Naive B cell (primary cell): Measurements from ENCODE around the gene SERHL2. TPM values are rescaled to one million over a fixed set of nuclear protein-coding genes. Genes with fewer than 3 reads are reported as not detected.
A peak's percentile ranks its signal among the peaks of the same experiment; 100 is the strongest.
"Not testable (repeated sequence)": the region's sequence is repeated elsewhere in the genome, so short reads cannot be mapped to it uniquely, and the experiment has no call there.

Source experiments
- ATAC-seq, 2 donors: fragments of 150-1000 bp; cut with Tn5 transposase; 2 replicates each; pipeline ENCODE4 v1.10.0; 2021; ENCODE audit warnings: low read depth in 2 of 2, mild to moderate bottlenecking in 2 of 2, moderate library complexity in 2 of 2
- DNase-seq: peaks from one replicate; pipeline ENCODE4 v3.0.0; 2022
- H3K27ac Mint-ChIP-seq, 6 donors: one replicate each; pipeline ENCODE4 v1.8.0; 2020 to 2022; ENCODE audit warnings: mild to moderate bottlenecking in 6 of 6, mixed read lengths in 6 of 6, moderate library complexity in 5 of 6, inconsistent platforms in 2 of 6
- H3K27me3 Mint-ChIP-seq, 3 donors: one replicate each; pipeline ENCODE4 v1.8.0; 2021 to 2022; ENCODE audit warnings: mixed read lengths in 3 of 3, mild to moderate bottlenecking in 1 of 3
- H3K36me3 Mint-ChIP-seq, 2 donors: one replicate each; pipeline ENCODE4 v1.8.0; 2020 to 2022; ENCODE audit warnings: mixed read lengths in 2 of 2, inconsistent platforms in 1 of 2, mild to moderate bottlenecking in 1 of 2
- H3K4me1 Mint-ChIP-seq, 3 donors: one replicate each; pipeline ENCODE4 v1.8.0; 2020 to 2022; ENCODE audit warnings: mixed read lengths in 3 of 3, inconsistent platforms in 1 of 3, mild to moderate bottlenecking in 1 of 3, moderate library complexity in 1 of 3
- H3K4me3 Mint-ChIP-seq, 8 donors: one replicate each; pipeline ENCODE4 v1.8.0; 2020 to 2022; ENCODE audit warnings: mild to moderate bottlenecking in 8 of 8, mixed read lengths in 8 of 8, moderate library complexity in 8 of 8, inconsistent platforms in 2 of 8
- H3K9me3 Mint-ChIP-seq, 7 donors: one replicate each; pipeline ENCODE4 v1.8.0; 2020 to 2022; ENCODE audit warnings: mixed read lengths in 7 of 7, mild to moderate bottlenecking in 5 of 7, inconsistent platforms in 2 of 7, moderate library complexity in 1 of 7
- polyA plus RNA-seq, 6 donors: library from polyadenylated mRNA; unstranded; fragments of 300-500 nt; fragmentation: Illumina TruSeq; gene quantifications; one replicate each; pipeline ENCODE4 v1.2.3, GENCODE V29; 2021; ENCODE audit warnings: low read depth in 6 of 6

Gene SERHL2
- polyA plus RNA-seq, 6 donors from 2014 or later, result 4.8 to 8.4 (median 5.6) TPM; not detected in 1

DNA sequence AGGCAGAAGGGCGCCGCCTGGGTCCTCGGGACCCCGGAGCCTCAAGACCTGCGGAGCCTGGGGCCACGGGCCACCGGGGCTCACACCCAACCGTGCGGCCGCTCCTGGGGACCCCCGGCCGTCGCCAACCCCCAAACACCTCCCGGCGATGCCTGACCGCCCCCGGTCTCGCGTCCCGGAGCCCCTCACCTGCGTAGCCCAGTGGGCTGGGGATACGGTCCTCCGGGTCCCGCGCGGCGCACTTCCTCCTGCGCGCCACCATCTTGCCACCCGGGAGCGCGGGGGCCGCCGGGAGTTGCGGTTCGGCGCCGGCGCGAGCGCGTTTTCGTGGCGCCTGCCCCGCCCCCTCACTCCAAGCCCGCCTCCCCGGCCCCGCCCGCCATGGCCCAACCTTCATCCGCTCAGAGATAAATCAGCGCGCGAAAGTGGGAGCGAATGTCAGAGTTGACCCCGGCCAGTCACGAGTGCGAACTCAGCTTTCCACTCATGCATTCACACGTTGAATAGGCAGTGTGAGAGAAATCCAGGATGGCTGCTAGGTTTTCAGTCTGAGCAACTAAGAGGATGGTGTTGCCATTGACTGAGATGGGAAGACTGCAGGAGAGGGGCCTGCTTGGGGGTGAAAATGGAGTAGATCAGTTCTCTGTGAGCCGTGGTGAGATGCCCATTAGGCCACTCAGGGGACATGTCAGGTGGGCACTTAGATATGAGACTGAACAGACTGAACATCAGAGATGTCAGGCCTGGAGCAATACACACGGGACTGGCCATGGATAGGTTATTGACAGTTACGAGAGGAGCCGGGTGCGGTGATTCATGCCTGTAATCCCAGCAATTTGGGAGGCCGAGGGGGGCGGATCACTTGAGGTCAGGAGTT is 34.0 kb upstream of the SERHL2 start, which contains the start of gene RRP7A:
RRP7A (minus strand) TSS at position 272 of the 877 bp plus-strand sequence; CDS start at position 262, 10 bp downstream.
- Mint-ChIP-seq H3K36me3 (no peaks in the 10 kb centered on the region), H3K27ac (peak within 1 kb of the TSS; percentile 96 to 98 (median 97)), H3K4me1 (peaks cover 11 to 17% (median 16%) of the 10 kb centered on the region in 3 donors), H3K4me3 (peak within 1 kb of the TSS; percentile 94 to 99 (median 96)), H3K9me3 (no peaks in the 10 kb centered on the region), H3K27me3 (no peaks in the 10 kb centered on the region)
- ATAC-seq (peak; percentile 86 to 90), DNase-seq (peak; percentile 82)

DNA sequence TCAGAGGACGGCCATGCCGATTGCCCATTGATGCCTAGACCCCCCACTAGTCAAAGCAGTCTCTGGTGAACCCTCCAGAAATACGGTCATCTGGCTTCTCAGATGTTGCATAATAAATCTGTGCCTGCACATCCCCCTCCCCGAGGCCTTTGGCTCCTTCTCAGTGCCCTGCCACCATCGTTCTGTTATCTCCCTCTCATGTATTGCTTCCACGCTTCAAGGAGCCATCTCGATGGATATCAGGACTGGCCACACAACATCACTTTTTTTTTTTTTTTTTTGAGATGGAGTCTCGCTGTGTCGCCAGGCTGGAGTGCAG is 32.6 kb upstream of the SERHL2 start:
- Mint-ChIP-seq H3K36me3 (no peaks in the 10 kb centered on the region), H3K4me1 (peaks cover 11 to 17% (median 16%) of the 10 kb centered on the region in 3 donors), H3K4me3 (peak overlapping the region in 7 of 8 donors; percentile 63 to 99 (median 95)), H3K27ac (peak overlapping the region in 3 of 6 donors; percentile 51 to 96 (median 64)), H3K27me3 (no peaks in the 10 kb centered on the region), H3K9me3 (no peaks in the 10 kb centered on the region)
- DNase-seq, result no peak
- no peak for ATAC-seq

DNA sequence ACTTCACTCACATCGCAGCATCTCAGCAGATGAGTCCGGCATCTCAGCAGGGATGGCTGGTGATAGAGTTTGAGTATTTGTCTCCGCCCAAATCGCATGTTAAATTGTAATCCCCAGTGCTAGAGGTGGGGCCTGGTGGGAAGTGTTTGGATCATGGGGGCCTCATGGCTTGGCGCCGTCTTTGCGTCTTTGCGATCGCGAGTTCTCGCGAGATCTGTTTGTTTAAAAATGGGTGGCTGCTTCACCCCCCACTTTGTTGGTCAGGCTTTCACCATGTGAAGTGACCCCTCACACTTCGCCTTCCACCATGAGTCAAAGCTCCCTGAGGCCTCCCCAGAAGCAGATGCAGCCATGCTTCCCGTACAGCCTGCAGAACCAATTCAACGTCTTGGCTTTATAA is 31.2 kb upstream of the SERHL2 start:
- Mint-ChIP-seq H3K36me3 (no peaks in the 10 kb centered on the region), H3K4me3 (peak overlapping the region in 3 of 8 donors; percentile 5 to 47 (median 47)), H3K27ac (no peak overlapping the region), H3K9me3 (no peaks in the 10 kb centered on the region), H3K27me3 (no peaks in the 10 kb centered on the region), H3K4me1 (peaks cover 11 to 17% (median 16%) of the 10 kb centered on the region in 3 donors)
- no peak for DNase-seq
- no peak for ATAC-seq

DNA sequence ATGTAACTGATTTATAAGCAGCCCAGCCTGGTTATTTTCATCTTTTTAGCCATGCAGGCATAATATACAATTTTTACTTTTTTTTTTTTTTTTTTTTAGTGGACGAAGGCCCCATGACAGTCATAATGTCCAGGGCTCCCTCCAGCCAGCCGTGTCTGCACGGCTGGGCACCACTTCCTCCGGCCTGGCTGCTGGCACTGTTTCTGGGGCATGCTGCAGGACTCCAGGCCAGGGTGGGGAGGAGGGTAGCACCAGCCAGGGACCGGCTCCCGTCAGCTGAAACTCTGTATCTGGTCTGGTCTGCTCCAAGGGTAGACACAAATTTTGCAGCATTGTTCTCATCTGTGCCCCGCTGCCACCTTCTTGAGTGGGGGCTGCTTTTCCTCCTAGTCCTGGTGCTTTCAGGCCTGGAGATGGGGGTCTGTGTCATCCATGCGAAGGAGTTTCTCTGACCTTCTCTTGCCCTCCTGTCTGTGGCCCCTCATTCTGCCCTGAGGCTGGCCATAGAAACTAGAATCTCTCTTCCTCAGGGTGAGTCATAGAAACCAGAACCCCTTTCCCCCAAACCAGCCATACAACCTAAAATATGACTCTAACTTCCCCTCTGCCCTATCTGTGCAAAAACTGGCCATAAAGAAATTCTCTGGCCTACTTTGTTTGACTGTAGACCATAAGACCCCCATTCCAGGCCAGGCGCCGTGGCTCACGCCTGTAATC is 25.0 kb upstream of the SERHL2 start:
- Mint-ChIP-seq H3K27me3 (no peaks in the 10 kb centered on the region), H3K9me3 (no peaks in the 10 kb centered on the region), H3K4me3 (no peak overlapping the region), H3K36me3 (no peaks in the 10 kb centered on the region), H3K27ac (peak overlapping the region in 2 of 6 donors; percentile 29 to 39), H3K4me1 (peaks cover 8 to 22% (median 13%) of the 10 kb centered on the region in 3 donors)
- DNase-seq, result no peak
- ATAC-seq, result no peak

GRCh38 chr22:42529435-42529834 is 24.3 kb upstream of the SERHL2 start:
- H3K27ac Mint-ChIP-seq, result peak overlapping the region in 2 of 6 donors; percentile 39 to 70
- H3K4me3 Mint-ChIP-seq, result peak overlapping the region in 1 of 8 donors; percentile 19
- not testable (repeated sequence) for H3K27me3 Mint-ChIP-seq, ATAC-seq, DNase-seq, H3K9me3 Mint-ChIP-seq, H3K36me3 Mint-ChIP-seq
- peaks cover 13 to 28% (median 20%) of the 10 kb centered on the region in 3 donors for H3K4me1 Mint-ChIP-seq

DNA sequence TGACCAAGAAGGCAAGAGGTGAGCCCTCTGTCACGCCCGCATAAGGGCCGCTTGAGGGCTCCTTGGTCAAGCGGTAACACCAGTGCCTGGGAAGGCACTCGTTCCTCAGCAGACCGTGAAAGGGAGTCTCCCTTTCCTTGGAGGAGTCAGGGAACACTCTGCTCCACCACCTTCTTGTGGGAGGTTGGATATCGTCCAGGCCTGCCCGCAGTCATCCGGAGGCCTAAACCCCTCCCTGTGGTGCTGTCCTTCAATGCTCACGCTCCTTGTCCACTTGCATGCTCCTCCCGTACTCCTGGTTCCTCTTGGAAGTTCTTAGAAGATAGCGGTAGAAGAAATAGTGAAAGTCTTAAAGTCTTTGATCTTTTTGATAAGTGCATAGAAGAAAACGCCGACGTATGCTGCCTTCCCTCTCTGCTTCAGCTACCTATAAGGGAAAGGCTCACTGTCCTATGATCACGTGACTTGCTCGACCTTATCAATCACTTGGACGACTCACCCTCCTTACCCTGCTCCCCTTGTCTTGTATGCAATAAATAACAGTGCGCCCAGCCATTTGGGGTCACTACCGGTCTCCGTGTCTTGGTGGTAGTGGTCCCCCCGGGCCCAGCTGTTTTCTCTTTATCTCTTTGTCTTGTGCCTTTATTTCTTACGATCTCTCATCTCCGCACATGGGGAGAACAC is 22.2 kb upstream of the SERHL2 start:
- H3K9me3 Mint-ChIP-seq, H3K36me3 Mint-ChIP-seq, H3K27me3 Mint-ChIP-seq, ATAC-seq, DNase-seq: not testable (repeated sequence)
- peak overlapping the region in 1 of 8 donors; percentile 59 for H3K4me3 Mint-ChIP-seq
- peaks cover 22 to 41% (median 24%) of the 10 kb centered on the region in 3 donors for H3K4me1 Mint-ChIP-seq
- peak overlapping the region in 3 of 6 donors; percentile 93 to 99 (median 93) for H3K27ac Mint-ChIP-seq

- DNase-seq (no peak), ATAC-seq (no peak)
- no peaks in the 10 kb centered on the region for H3K36me3 Mint-ChIP-seq
- H3K4me3 Mint-ChIP-seq, result peak overlapping the region; percentile 59 to 93 (median 86)
- no peaks in the 10 kb centered on the region for H3K9me3 Mint-ChIP-seq
- peak overlapping the region; percentile 93 to 100 (median 98) for H3K27ac Mint-ChIP-seq
- no peaks in the 10 kb centered on the region for H3K27me3 Mint-ChIP-seq
- H3K4me1 Mint-ChIP-seq, result peaks cover 28 to 61% (median 40%) of the 10 kb centered on the region in 3 donors
Measured at GRCh38 chr22:42533638-42533977, 20.1 kb upstream of the SERHL2 start.

DNA sequence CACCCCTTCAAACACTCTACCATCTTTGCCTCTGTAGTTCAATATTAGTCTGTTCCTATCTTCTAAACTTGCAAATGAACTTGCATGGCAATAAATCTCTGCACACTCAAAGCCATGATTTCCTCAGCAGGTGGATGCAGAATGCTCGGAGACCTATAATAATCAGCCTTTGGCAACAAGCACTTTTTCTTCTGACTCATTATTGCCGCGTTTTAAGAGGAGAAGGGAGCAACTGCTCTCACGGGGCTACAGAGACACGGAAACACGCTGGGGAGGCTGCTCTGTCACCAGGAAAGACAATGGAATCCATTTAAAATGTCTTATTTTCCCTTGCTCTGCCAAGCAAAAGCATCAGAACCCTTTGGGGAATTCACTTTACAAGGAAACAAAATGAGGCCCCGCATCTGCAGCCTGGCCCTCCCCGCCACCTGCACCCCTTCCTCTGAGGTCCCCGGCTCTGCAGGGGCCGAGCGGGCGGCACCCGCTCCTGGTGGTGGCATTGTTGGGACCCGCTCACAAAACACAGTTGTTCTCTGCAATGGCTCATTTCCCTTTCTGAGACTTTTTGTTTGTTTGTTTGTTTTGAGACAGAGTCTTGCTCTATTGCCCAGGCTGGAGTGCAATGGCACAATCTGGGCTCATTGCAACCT is 18.5 kb upstream of the SERHL2 start:
- DNase-seq, H3K27me3 Mint-ChIP-seq, ATAC-seq, H3K36me3 Mint-ChIP-seq, H3K9me3 Mint-ChIP-seq: not testable (repeated sequence)
- Mint-ChIP-seq H3K4me1 (peaks cover 31 to 63% (median 38%) of the 10 kb centered on the region in 3 donors), H3K4me3 (peak overlapping the region in 1 of 8 donors; percentile 90), H3K27ac (peak overlapping the region in 5 of 6 donors; percentile 14 to 90 (median 57))

DNA sequence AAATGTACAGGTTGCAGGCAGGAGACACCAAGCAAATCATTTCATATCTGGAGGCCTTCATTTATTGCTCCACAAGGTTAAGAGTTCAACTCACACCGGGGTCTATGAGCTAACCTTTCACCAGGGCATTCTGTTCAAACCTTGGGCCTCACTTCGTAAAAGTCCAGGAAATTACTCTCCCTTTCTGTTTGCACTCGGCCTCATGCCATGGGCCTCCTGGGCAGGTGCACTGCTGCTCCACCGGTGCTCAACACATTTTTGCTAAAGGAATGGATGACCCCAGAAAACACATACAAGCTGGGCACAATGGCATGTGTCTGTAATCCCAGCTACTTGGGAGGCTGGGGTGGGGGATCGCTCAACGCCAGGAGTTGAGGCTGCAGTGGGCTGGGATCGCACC is 17.6 kb upstream of the SERHL2 start:
- DNase-seq (no peak), ATAC-seq (no peak)
- H3K4me3 Mint-ChIP-seq, result peak overlapping the region; percentile 30 to 90 (median 62)
- peak overlapping the region; percentile 14 to 98 (median 92) for H3K27ac Mint-ChIP-seq
- no peaks in the 10 kb centered on the region for H3K9me3 Mint-ChIP-seq
- H3K4me1 Mint-ChIP-seq, result peaks cover 34 to 63% (median 38%) of the 10 kb centered on the region in 3 donors
- no peaks in the 10 kb centered on the region for H3K27me3 Mint-ChIP-seq
- H3K36me3 Mint-ChIP-seq, result no peaks in the 10 kb centered on the region

DNA sequence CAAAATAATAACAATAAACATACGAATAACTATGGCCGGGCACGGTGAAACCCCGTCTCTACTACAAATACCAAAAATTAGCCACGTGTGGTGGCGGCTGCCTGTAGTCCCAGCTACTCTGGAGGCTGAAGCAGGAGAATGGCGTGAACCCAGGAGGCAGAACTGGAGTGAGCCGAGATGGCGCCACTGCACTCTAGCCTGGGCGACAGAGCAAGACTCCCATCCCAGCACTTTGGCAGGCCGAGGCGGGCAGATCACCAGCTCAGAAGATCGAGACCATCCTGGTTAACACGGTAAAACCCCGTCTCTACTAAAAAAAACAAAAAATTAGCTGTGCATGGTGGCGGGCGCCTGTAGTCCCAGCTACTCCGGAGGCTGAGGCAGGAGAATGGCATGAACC is 17.1 kb upstream of the SERHL2 start:
- not testable (repeated sequence) for ATAC-seq, H3K9me3 Mint-ChIP-seq, H3K36me3 Mint-ChIP-seq, DNase-seq, H3K27me3 Mint-ChIP-seq
- peaks cover 36 to 63% (median 38%) of the 10 kb centered on the region in 3 donors for H3K4me1 Mint-ChIP-seq
- H3K27ac Mint-ChIP-seq, result peak overlapping the region; percentile 91 to 99 (median 96)
- H3K4me3 Mint-ChIP-seq, result peak overlapping the region; percentile 49 to 90 (median 72)

DNA sequence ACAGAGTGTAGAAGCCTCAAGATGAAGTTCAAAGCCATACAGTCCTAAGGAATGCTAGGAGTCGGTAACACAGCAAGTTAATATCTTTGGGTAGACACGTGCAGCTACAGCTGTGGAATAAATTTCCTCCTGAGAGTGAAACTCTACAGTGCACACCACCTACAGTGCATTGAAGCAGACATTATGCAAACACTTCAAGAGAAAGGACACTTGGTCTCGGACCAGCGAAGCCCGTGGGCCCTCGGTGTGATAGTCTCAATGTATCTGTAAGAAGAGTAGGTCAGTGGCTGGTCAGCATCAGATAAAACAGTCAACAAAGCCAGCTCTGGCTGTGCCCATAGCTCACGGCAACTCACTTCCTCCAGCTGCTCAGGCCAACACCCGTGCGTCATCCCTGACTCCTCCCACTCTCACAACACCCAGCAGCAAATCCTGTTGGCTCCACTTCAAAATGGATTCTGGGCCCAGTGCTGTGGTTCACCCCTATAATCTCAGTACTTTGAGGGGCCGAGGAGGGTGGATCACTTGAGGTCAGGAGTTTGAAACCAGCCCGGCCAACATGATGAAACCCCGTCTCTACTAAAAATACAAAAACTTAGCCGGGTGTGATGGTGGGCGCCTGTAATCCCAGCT is 16.4 kb upstream of the SERHL2 start:
- not testable (repeated sequence) for H3K9me3 Mint-ChIP-seq, H3K36me3 Mint-ChIP-seq, H3K27me3 Mint-ChIP-seq
- Mint-ChIP-seq H3K4me3 (peak overlapping the region; percentile 49 to 90 (median 72)), H3K4me1 (peaks cover 35 to 58% (median 38%) of the 10 kb centered on the region in 3 donors), H3K27ac (peak overlapping the region; percentile 91 to 99 (median 96))
- peak; percentile 66 for DNase-seq
- peak; percentile 64 to 66 for ATAC-seq

DNA sequence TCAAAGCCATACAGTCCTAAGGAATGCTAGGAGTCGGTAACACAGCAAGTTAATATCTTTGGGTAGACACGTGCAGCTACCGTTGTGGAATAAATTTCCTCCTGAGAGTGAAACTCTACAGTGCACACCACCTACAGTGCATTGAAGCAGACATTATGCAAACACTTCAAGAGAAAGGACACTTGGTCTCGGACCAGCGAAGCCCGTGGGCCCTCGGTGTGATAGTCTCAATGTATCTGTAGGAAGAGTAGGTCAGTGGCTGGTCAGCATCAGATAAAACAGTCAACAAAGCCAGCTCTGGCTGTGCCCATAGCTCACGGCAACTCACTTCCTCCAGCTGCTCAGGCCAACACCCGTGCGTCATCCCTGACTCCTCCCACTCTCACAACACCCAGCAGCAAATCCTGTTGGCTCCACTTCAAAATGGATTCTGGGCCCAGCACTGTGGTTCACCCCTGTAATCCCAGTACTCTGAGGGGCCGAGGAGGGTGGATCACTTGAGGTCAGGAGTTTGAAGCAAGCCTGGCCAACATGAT is 14.5 kb upstream of the SERHL2 start:
- Mint-ChIP-seq H3K4me3 (peak overlapping the region in 7 of 8 donors; percentile 26 to 90 (median 60)), H3K27ac (peak overlapping the region in 5 of 6 donors; percentile 93 to 98 (median 97)), H3K4me1 (peaks cover 27 to 46% (median 27%) of the 10 kb centered on the region in 3 donors)
- peak; percentile 54 for DNase-seq
- not testable (repeated sequence) for H3K36me3 Mint-ChIP-seq, H3K27me3 Mint-ChIP-seq, H3K9me3 Mint-ChIP-seq
- ATAC-seq, result peak; percentile 68 to 74
